HepG2 (cell line): ENCODE measurements around the gene BACE1-AS.

Source experiments
- FOXA1 ChIP-seq, 2 experiments: fragments of 450-650 bp in 1 of 2; sonication (generic) in 1 of 2; formaldehyde crosslinking in 1 of 2; IDR thresholded peaks; 2 replicates each; pipeline versions ENCODE4 v1.4.0 to v1.6.1; 2016 to 2020; ENCODE audit warnings: missing genetic modification reagents in 1 of 2
- SMAD9 ChIP-seq: sonication (generic); formaldehyde crosslinking; IDR thresholded peaks from 2 replicates; pipeline ENCODE4 v1.5.1; 2020; ENCODE audit warnings: mild to moderate bottlenecking, missing genetic modification reagents

GRCh38 chr11:117296881-117297280 lies 5.7 kb downstream of the BACE1-AS start:
- TF ChIP-seq SMAD9 (CRISPR knock-in tag) (no peak), FOXA1 (IDR thresholded peaks at IDR 0.05) (no peak), FOXA1 (CRISPR knock-in tag; IDR thresholded peaks at IDR 0.05) (no peak)
